IPS-NIHi7 (cell line): ENCODE measurements around the gene ACTN4.
"Not testable (repeated sequence)": the region's sequence is repeated elsewhere in the genome, so short reads cannot be mapped to it uniquely, and the experiment has no call there.

Source experiments
- DNase-seq: peaks from one replicate; pipeline ENCODE4 v3.0.0; 2012; ENCODE audit warnings: mixed read lengths; ENCODE audit errors: extremely low spot score

The ACTN4 gene

DNA sequence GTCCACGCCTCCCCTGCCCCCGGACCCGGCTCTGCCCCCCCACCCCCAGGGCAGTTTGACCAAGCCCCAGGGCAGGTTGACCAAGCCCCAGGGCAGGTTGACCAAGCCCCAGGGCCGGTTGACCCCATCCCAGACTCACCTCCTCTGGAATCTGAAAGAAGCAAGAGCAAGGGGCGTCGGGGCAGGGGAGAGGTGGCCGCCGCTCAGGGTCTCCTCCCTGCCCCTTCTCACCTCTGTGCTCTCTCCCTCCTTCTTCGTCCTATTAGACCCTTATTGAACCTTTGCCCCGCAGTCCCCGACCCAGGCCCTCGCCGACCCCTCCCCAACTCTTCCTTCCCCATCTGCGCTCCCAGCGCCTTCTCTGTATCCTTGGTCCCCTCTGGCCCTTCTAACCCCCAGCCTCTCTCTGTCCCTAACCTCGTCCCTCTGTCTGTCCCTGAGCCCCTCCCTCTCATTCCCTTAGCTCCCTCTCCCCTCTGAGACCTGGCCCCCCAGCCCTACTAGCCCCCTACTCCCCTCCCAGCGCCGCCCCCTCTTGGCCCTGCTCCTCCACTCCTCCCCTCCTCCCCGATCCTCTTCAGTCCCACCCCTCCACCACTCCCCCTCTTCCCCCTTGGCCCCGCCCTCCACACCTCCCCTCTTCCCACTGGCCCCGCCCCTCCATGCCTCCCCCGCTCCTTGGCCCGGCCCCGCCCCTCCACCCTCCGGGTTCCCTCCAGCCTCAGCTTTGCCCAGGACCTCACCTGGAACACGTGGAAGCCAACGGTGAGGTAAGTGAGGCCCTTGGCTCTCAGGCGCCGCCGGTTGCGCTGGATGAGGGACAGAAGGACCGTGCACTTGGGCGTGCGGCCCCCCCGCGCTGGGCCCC lies 89.2 kb downstream of the ACTN4 start:
- DNase-seq = peak; percentile 96

DNA sequence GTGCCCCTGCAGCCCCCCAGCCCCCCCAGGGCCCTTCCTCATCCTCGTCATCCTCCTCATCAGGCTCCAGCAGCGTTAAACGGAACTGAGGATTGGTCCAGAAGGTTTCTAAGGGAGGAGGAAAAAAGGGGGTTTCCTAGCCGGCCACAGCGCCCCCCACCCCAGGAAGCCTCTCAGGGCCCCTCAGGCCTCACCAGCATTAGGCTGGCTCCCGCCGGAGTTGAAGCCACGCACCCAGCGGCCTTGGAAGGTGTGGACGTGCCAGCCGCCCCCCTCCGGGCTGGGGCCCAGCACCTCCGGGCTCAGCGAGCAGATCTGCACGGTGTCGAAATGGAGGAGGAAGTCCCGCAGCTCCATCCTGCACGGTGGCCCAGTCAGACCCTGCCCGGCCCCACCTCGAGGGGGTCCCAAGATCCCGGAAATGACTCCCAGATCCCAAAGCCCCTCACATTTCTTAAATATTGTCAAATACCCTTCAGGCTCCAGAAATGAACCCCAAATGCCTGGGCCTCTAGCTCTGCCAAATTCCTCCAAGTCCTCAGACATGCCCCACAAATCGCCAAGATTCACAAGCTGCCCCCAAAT lies 89.9 kb downstream of the ACTN4 start:
- no peak for DNase-seq

GRCh38 chr19:38737921-38738737 lies 90.7 kb downstream of the ACTN4 start:
- DNase-seq = no peak

- DNase-seq = no peak
Observed at GRCh38 chr19:38739440-38740256, 92.2 kb downstream of the ACTN4 start.

DNA sequence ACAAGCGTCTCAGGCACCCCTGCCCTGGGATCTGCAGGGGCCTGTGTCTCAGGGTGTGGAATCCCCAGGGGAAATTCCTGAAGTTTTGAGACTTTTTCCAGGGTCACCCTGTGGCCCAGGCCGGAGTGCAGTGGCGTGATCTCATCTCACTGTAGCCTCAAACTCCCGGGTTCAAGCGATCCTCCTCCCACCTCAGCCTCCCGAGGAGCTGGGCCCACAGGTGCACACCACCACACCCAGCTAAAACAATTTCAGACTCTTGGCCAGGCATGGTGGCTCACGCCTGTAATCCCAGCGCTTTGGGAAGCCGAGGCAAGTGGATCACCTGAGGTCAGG lies 92.8 kb downstream of the ACTN4 start:
- DNase-seq = no peak

DNA sequence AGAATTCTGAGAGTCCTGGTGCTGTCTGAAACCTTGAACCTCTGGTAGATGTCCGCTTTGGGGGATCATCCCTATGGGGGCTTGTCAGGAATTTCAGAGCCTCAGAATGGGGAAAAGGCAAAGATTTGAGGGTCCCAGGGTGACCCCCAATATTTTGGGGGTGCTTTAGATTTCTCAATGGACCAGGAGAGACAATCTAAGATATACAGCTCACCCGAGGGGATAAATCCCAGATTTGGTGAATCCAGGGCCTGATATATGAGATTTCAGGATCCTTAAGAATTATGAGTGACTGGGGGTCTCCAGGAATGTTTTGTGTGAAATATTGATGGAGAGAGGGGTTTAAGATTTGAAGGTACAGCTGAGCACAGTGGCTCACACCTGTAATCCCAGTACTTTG lies 93.5 kb downstream of the ACTN4 start:
- DNase-seq = no peak

GRCh38 chr19:38741670-38742069 lies 94.2 kb downstream of the ACTN4 start:
- no peak for DNase-seq

GRCh38 chr19:38742296-38742695 lies 94.8 kb downstream of the ACTN4 start:
- no peak for DNase-seq

- peak; percentile 6 for DNase-seq
Observed at GRCh38 chr19:38742906-38743305, 95.5 kb downstream of the ACTN4 start.

GRCh38 chr19:38743394-38744297 lies 96.2 kb downstream of the ACTN4 start:
- DNase-seq = peak; percentile 5

GRCh38 chr19:38744298-38744681 lies 96.8 kb downstream of the ACTN4 start, which contains the start of gene CAPN12:
Gene CAPN12 (minus strand): TSS chr19:38744474. CDS start chr19:38744165, 309 bp downstream.
- peak; percentile 2 for DNase-seq

GRCh38 chr19:38744874-38745273 lies 97.4 kb downstream of the ACTN4 start:
- DNase-seq = no peak

GRCh38 chr19:38745316-38745715 lies 97.9 kb downstream of the ACTN4 start:
- DNase-seq = peak; percentile 14

DNA sequence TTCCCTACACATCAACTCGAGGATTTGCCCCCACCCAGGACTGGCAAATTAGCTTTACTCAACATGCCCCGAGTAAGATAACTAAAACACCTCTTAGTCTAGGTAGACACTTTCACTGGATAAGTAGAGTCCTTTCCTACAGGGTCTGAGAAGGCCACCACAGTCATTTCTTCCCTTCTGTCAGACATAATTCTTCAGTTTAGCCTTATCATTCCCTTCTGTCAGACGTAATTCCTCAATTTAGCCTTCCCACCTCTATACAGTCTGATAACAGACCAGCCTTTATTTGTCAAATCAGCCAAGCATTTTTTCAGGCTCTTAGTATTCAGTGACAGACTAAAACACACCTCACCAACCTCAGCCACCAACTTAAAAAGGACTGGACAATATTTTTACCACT lies 106.3 kb downstream of the ACTN4 start:
- not testable (repeated sequence) for DNase-seq

- DNase-seq = not testable (repeated sequence)
Observed at GRCh38 chr19:38754196-38754595, 106.7 kb downstream of the ACTN4 start.

DNA sequence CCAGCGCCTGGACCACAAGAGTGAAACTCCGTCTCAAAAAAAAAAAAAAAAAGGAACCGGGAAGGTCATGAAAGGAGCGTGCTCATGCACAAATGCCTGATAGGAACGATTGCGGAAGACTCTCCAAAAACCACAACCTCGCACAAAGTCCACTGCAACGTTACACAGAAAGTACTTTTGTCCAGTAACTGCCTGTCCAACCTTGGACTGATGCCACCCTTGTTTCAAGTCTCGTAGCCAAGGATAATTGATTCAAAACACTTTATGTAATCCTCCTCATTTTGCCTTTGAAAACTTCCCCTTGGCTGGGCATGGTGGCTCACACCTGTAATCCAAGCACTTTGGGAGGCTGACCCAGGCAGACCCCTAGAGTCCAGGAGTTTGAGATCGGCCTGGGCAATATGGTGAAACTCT lies 112.1 kb downstream of the ACTN4 start:
- DNase-seq = no peak

DNA sequence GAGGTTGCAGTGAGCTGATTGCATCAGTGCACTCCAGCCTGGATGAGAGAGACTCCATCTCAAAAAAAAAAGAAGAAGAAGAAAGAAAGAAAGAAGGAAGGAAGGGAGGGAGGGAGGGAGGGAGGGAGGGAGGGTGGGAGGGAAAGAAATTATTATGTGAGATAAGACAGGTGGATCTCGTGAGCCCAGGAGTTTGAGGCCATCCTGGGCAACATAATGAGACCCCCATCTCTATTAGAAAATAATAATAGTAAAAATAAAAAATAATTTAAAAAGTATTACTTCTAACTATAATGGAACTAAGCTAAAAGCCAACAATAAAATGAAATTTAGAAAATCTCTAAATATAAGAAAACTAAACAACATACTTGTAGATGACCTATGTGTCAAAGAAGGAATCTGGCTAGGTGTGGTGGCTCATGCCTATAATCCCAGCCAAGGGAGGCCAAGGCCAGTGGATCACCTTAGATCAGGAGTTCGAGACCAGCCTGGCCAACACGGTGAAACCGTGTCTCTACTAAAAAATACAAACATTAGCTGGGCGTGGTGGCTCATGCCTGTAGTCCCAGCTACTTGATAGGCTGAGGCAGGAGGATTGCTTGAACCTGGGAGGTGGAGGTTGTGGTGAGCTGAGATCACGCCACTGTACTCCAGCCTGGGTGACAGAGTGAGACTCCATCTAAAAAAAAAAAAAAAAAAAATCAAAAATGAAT lies 113.5 kb downstream of the ACTN4 start:
- DNase-seq = not testable (repeated sequence)

DNA sequence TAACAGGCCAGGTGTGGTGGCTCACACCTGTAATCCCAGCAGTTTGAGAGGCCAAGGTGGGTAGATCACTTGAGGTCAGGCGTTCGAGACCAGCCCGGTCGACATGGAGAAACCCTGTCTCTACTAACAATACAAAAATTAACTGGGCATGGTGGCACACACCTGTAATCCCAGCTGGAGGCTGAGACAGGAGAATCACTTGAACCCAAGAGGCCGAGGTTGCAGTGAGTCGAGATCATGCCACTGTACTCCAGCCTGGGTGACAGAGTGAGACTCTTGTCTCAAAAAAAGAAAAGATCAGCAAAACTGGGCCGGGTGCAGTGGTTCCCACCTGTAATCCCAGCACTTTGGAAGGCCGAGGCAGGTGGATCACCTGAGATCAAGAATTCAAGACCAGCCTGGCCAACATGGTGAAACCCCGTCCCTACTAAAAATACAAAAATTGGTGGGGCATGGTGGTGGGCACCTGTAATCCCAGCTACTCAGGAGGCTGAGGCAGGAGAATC lies 114.5 kb downstream of the ACTN4 start:
- DNase-seq = not testable (repeated sequence)

DNA sequence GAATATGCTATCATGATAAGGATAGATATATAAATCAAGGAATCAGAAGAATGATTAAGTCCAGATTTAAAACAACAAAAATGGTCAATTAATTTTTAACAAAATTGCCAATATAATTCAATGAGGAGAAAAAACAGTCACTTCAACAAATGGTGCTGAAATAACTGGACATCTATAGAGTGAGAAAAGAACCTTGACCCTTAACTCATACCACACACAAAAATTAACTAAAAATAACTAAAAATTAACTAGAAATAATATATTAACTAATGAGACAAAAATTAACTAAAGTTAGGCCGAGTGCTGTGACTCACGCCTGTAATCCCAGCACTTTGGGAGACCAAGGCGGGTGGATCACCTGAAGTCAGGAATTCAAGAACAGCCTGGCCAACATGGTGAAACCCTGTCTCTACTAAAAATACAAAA lies 116.4 kb downstream of the ACTN4 start:
- no peak for DNase-seq

DNA sequence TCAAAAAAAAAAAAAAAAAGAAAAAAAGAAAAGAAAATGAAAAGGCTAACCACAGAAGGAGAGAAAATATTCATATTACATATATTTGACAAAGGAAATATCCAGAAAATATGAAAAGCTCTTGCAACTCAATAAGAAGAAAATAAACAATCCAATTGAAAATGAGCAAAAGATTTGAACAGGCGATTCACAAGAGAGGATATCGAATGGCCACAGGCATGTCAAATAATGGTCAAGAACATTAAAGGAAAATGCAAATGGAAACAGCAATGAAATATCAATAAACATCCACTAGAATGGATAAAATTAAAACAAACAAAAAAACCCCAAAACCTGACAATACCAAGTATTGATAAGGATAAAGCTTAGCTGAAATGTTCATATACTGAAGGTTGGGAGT lies 117.8 kb downstream of the ACTN4 start:
- DNase-seq = no peak
